ENCODE measurements around the gene RASGRP4.

DNA sequence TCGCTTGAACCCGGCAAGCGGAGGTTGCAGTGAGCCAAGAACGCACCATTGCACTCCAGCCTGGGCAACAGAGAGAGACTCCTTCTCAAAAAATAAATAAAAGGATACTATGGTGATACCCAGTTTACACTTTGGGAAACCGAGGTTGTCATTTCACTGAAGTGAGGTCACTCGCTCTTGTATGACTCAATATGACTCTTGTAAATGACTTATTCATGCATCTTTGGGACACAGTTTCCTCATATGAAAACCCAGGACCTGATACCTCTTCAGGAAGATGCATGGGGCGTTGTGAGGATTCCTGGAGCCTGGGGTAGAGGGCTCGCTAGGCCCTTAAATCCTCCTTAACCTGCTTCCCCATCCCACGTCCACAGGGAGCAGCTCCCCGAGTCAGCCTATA, 47.2 kb downstream of the RASGRP4 start:
- TF ChIP-seq, protein P1, sequence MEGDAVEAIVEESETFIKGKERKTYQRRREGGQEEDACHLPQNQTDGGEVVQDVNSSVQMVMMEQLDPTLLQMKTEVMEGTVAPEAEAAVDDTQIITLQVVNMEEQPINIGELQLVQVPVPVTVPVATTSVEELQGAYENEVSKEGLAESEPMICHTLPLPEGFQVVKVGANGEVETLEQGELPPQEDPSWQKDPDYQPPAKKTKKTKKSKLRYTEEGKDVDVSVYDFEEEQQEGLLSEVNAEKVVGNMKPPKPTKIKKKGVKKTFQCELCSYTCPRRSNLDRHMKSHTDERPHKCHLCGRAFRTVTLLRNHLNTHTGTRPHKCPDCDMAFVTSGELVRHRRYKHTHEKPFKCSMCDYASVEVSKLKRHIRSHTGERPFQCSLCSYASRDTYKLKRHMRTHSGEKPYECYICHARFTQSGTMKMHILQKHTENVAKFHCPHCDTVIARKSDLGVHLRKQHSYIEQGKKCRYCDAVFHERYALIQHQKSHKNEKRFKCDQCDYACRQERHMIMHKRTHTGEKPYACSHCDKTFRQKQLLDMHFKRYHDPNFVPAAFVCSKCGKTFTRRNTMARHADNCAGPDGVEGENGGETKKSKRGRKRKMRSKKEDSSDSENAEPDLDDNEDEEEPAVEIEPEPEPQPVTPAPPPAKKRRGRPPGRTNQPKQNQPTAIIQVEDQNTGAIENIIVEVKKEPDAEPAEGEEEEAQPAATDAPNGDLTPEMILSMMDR (conservative IDR thresholded peaks at IDR 0.05; ENCODE audit: low read length) = no peak
- TF ChIP-seq EZH2phosphoT487 (IDR thresholded peaks at IDR 0.05; ENCODE audit: borderline replicate concordance) = no peak
